NCI-H2196 (cell line): ENCODE results near the gene PRDM4.
"Not testable (repeated sequence)": the region's sequence is repeated elsewhere in the genome, so short reads cannot be mapped to it uniquely, and the experiment has no call there.

Source experiments
- DNase-seq: peaks from one replicate; lab custom pipeline; 2025; ENCODE audit not compliant: unreplicated experiment; lab: John Stamatoyannopoulos, UW

Gene PRDM4

DNA sequence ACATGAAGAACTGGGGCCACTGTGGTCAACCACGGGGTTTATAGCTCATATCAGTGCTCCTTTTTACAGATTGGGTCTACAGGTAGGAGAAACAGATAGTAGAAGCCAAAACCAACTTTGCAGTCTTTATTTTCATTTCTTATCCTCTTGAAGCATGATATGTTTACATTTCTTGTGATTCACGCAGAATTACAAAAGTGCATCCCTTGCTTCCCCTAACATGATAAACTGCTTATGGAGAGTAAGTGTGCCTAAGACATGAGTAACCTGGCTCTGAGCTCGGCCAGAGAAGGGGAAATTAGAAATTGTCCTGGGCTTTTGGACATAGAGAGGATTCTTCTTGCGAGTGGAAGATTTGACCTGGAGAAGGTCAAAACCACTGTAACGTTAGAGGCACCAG is 56.9 kb downstream of the PRDM4 start:
- DNase-seq: no peak

DNA sequence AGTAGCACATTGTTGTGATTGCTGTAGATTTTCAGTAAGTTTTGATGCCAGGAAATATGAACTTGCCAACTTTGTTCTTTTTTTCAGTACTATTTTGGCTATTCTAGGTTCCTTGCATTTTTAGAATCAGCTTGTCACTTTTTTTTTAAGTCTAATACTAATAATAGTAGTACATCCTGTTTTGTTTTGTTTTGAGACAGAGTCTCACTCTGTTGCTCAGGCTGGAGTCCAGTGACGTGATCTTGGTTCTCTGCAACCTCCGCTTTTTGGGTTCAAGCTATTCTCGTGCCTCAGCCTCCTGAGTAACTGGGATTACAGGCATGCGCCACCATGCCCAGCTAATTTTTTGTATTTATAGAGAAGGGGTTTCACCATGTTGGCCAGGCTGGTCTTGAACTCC is 58.8 kb downstream of the PRDM4 start:
- no peak for DNase-seq

DNA sequence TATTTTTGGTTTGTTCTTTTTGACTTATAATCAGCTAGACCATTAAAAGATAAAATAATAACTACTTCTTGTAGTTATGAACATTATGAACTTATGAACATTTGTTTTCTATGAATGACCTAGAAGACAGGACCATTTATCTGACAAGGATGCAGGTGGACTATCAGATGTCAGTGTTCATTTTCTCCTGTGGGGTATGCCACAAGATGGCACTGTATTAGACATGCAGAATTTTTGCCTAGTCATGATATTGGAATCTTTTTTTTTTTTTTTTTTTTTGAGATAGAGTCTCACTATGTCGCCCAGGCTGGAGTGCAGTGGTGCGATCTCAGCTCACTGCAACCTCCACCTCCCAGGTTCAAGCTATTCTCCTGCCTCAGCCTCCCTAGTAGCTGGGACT is 65.2 kb downstream of the PRDM4 start:
- DNase-seq: not testable (repeated sequence)

DNA sequence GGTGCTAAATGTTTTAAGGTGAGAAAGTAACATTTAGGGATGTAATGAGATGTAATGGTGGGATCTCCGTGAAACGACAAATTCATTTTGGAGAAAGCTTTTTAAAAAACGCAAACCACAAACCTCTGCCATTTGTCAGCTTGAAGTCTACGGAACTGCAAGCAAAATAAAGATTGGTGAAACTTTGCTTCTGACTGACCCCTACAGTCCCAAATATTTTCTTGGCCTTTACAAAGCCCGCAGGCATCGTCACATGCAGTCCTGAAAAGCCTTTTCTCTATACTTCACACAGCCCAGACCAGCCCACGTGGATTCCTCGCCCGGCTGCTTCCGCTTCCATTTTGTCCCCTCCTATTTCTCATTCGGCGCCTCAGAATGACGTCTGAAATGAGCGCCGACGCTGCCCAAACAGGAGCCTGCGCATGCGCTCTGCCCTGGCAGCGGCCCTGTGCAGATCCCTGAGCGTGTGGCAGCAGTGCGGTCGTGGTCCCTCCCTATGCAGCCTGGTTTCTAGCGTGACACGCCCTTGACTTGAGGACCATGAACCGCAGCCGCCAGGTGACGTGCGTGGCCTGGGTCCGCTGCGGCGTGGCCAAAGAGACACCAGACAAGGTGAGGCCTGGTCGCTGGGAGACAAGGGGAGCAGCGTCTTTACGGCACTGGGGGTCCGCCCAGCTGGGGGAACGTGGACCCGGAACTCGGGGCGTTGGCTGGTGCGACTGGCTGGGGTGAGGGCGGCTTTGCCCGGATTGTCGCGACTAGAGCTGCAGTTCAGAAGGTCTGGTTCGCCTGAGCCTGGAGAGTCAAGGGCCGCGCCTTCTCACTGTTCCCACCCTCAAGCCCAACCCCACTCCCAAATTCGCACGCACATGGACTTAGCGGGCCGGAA is 75.3 kb downstream of the PRDM4 start, which contains the start of gene PWP1:
PWP1 (plus strand) TSS at position 440 of the 889 bp plus-strand sequence; CDS start at position 541, 101 bp downstream.
- peak; percentile 97 for DNase-seq

DNA sequence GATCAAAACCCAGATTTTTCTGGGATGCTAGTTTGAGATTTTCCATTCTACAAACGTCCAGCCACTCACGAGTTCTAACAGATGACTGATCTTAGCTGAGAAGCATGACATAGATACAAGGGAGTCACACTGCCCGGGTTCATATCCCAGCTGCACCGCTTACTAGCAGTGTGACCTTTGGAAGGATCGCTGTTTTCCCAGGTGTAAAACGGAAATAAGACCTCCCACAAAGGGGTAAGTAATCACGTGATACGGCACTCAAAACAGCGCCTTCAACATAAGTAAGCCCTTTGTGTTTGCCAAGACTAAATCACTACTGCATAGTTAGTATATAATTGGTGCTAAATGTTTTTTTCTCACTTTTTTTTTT is 76.0 kb downstream of the PRDM4 start:
- peak; percentile 56 for DNase-seq

DNA sequence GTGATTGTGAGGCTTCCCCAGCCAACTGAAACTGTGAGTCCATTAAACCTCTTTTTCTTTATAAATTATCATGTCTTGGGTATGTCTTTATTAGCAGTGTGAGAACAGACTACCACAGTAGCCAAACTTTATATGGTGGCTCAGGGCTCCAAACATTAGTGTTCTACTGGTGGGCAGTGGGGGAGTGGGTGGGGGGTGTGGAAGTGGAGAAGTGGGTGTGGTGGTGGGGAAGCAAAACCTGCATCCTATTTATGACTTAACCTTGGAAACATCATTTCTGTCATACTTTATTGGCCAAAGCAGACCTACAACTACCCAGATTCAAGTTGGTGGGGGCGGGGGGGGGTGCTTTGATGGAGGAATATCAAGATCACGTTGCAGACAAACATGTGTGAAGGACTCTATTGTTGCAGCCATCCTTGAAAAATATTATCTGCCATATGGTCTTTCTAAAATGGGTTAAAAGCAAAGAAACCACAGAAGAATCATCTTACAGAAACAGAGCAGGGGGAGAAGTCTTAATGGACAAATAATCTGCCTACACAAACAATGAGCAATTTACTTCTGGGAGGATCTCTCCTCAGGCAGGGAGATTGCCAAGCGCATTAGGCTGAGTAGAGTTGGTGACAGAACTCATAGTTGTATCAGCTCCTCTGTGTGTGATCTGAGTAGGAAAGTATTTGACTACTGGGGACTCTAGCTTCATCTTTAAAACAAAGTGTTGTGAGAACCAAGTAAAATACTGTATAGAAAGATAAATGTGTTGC is 76.7 kb downstream of the PRDM4 start:
- no peak for DNase-seq
